ENCODE results near the gene AREG. TPM values are rescaled to one million over a fixed set of nuclear protein-coding genes. Genes with fewer than 3 reads are reported as not detected.

Gene AREG
- total and polyA plus RNA-seq, 12 donors, result 0.77 to 22.9 (median 4.3) TPM; not detected in 2

GRCh38 chr4:74479009-74479408, 34.1 kb downstream of the AREG start:
- no peaks in the 10 kb centered on the region for H3K9me3 ChIP-seq
- no peaks in the 10 kb centered on the region for H3K27me3 ChIP-seq
- intact Hi-C loops (cut with DNase I), result no loop called here
- H3K4me1 ChIP-seq, result peaks cover 0 to 7% (median 0%) of the 10 kb centered on the region in 9 donors
- WGBS, 2 donors, result 84% methylated on average over 1 of the region's 1 CpG
- no peak for DNase-seq
- no peak overlapping the region for H3K27ac ChIP-seq
- no peak overlapping the region for H3K4me3 ChIP-seq
- no peak for TF ChIP-seq CTCF (IDR thresholded peaks at IDR 0.05)
- no peak for ATAC-seq
- no peaks in the 10 kb centered on the region for H3K36me3 ChIP-seq

- 81 to 88% methylated on average over 2 of the region's 2 CpGs for WGBS, 2 donors
- Histone ChIP-seq H3K9me3 (no peaks in the 10 kb centered on the region), H3K4me1 (peaks cover 0 to under 1% (median 0%) of the 10 kb centered on the region in 9 donors), H3K27ac (no peak overlapping the region), H3K36me3 (no peaks in the 10 kb centered on the region), H3K27me3 (no peaks in the 10 kb centered on the region), H3K4me3 (no peak overlapping the region)
- ATAC-seq (no peak), DNase-seq (no peak)
- TF ChIP-seq CTCF (IDR thresholded peaks at IDR 0.05), result no peak
- intact Hi-C loops (cut with DNase I), result no loop called here
These were observed 35.3 kb downstream of the AREG start for GRCh38 chr4:74480267-74480666.

DNA sequence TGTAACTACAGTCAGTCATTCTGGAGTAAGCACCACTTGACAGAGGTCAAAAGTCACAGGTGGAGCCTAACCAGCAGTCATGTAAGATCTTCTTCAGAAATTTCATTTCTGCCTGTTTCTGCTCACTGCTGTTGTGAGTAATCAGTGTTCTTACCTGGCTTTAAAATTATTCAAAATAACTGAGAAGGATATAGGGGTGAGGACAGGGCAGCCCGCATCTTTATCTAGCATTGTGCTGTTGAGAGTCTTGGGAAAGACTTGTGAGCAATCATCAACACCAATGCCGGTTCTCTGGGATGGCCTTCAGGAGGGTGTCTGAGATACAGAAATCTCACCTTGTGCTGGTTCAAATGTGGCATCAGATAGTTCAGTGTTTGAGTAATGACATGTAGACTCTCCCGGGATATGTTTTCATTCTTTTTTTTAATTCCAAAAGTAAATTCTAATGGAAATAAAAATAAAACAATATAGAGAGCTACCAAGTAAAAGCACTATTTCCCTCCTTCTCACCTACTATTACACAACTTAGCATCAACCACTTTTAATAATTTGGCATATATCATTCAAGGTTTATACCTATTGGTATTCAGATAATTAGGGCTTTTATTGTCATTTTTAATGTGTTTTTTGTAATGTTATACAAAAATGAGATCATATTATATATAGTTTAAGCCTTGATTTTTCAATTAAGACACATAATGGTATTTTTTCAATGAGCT, 37.1 kb downstream of the AREG start:
- WGBS, 2 donors, result 90 to 92% methylated on average over 3 of the region's 3 CpGs
- H3K36me3 ChIP-seq, result no peaks in the 10 kb centered on the region
- no peaks in the 10 kb centered on the region for H3K4me1 ChIP-seq
- intact Hi-C loops (cut with DNase I), result no loop called here
- no peak overlapping the region for H3K27ac ChIP-seq
- no peaks in the 10 kb centered on the region for H3K27me3 ChIP-seq
- TF ChIP-seq CTCF (IDR thresholded peaks at IDR 0.05), result no peak
- no peak overlapping the region for H3K4me3 ChIP-seq
- no peaks in the 10 kb centered on the region for H3K9me3 ChIP-seq
- no peak for ATAC-seq
- DNase-seq, result no peak

DNA sequence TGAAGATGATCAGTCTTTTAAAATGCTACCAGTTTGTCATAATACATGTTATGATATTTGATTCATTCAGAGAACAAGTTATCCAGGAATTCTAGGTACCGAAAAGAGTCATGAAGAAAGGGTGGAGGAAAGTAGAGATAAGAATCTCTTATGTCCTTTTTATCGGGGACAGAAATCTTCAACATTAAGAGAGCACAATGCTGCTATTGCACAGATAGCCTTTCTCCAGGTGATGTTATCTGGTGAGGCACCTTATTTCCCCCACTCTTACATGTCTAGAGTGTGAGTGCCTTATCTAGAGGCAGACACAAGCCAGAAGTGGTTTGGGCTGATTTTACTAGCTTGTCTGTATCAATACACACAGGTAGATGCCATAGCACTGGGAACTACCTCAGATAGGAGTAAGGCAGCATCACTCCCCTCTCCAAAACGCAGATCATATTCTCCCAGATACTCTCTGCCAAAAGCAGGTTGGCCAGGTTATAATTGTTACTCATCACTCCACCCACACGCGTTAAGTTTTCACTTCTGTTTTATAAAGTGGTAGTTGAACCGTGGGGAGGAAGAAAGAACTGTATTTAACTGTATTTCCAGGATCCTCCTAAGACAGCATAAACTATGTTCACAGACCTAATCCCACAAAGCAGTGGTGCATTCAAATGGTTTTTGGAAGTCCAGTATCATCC, 38.4 kb downstream of the AREG start:
- H3K27ac ChIP-seq, result no peak overlapping the region

More for the DNA sequence above, 38.4 kb downstream of the AREG start:
- 66 to 75% methylated on average over 6 of the region's 6 CpGs for WGBS, 2 donors
- intact Hi-C loops (cut with DNase I), result no loop called here
- H3K36me3 ChIP-seq, result no peaks in the 10 kb centered on the region
- ATAC-seq (no peak), DNase-seq (no peak)
- no peaks in the 10 kb centered on the region for H3K27me3 ChIP-seq
- H3K9me3 ChIP-seq, result no peaks in the 10 kb centered on the region
- H3K4me3 ChIP-seq, result no peak overlapping the region
- no peaks in the 10 kb centered on the region for H3K4me1 ChIP-seq
- TF ChIP-seq CTCF (IDR thresholded peaks at IDR 0.05), result no peak

Data from heart right ventricle (tissue), 16 donors.